ENCODE data around the gene NCMAP.

The NCMAP gene

GRCh38 chr1:24656046-24656445 is 100.2 kb downstream of the NCMAP start:
- in situ Hi-C loops (cut with MboI; ENCODE audit: low pct_unique_long_range_greater_than_20kb, low sequenced_read_pairs, unreplicated experiment), result no loop called here
- TF ChIP-seq CTCF (IDR thresholded peaks at IDR 0.05; ENCODE audit: extremely low read depth, insufficient read depth, missing control alignments), result no peak
- DNase-seq (ENCODE audit: low spot score), result no peak

GRCh38 chr1:24657781-24658180 is 101.9 kb downstream of the NCMAP start:
- in situ Hi-C loops (cut with MboI; ENCODE audit: low pct_unique_long_range_greater_than_20kb, low sequenced_read_pairs, unreplicated experiment), result no loop called here
- no peak for DNase-seq (ENCODE audit: low spot score)
- no peak for TF ChIP-seq CTCF (IDR thresholded peaks at IDR 0.05; ENCODE audit: extremely low read depth, insufficient read depth, missing control alignments)
